HS-27A (cell line): ENCODE data around the gene SMCO4.

Source experiments
- DNase-seq: peaks from one replicate; pipeline ENCODE4 v3.0.0-alpha.2; 2012; ENCODE audit warnings: low read depth, missing footprints

The SMCO4 gene

GRCh38 chr11:93504110-93505095 lies 38.8 kb downstream of the SMCO4 start:
- DNase-seq = no peak

- no peak for DNase-seq
Measured at GRCh38 chr11:93501856-93502255, 41.3 kb downstream of the SMCO4 start.

GRCh38 chr11:93500759-93501158 lies 42.4 kb downstream of the SMCO4 start:
- no peak for DNase-seq

GRCh38 chr11:93498641-93499040 lies 44.5 kb downstream of the SMCO4 start:
- DNase-seq = peak; percentile 29

- no peak for DNase-seq
Measured at GRCh38 chr11:93498161-93498560, 45.0 kb downstream of the SMCO4 start.

GRCh38 chr11:93497596-93497995 lies 45.6 kb downstream of the SMCO4 start:
- DNase-seq = no peak

- DNase-seq = no peak
Measured at GRCh38 chr11:93494357-93494756, 48.8 kb downstream of the SMCO4 start.

GRCh38 chr11:93493252-93493897 lies 49.8 kb downstream of the SMCO4 start:
- no peak for DNase-seq

GRCh38 chr11:93492464-93493251 lies 50.5 kb downstream of the SMCO4 start:
- DNase-seq = no peak

- no peak for DNase-seq
Measured at GRCh38 chr11:93491973-93492372, 51.2 kb downstream of the SMCO4 start.

- DNase-seq = no peak
Measured at GRCh38 chr11:93490996-93491618, 52.1 kb downstream of the SMCO4 start.

- DNase-seq = no peak
Measured at GRCh38 chr11:93489841-93490240, 53.4 kb downstream of the SMCO4 start.

GRCh38 chr11:93487032-93487483 lies 56.1 kb downstream of the SMCO4 start:
- no peak for DNase-seq

- DNase-seq = no peak
Measured at GRCh38 chr11:93485983-93486382, 57.2 kb downstream of the SMCO4 start.

GRCh38 chr11:93484716-93485115 lies 58.5 kb downstream of the SMCO4 start:
- DNase-seq = no peak

- DNase-seq = no peak
Measured at GRCh38 chr11:93482556-93482955, 60.6 kb downstream of the SMCO4 start.

GRCh38 chr11:93481696-93482095 lies 61.5 kb downstream of the SMCO4 start:
- no peak for DNase-seq

- DNase-seq = no peak
Measured at GRCh38 chr11:93481279-93481678, 61.9 kb downstream of the SMCO4 start.

- no peak for DNase-seq
Measured at GRCh38 chr11:93480756-93481155, 62.4 kb downstream of the SMCO4 start.

- DNase-seq = no peak
Measured at GRCh38 chr11:93480256-93480655, 62.9 kb downstream of the SMCO4 start.

- DNase-seq = no peak
Measured at GRCh38 chr11:93478841-93479240, 64.3 kb downstream of the SMCO4 start.

- no peak for DNase-seq
Measured at GRCh38 chr11:93477684-93478234, 65.4 kb downstream of the SMCO4 start.
